ENCODE data around the gene PLEKHA5.

The PLEKHA5 gene

GRCh38 chr12:19121449-19122018 is 8.0 kb upstream of the PLEKHA5 start:
- DNase-seq (ENCODE audit: extremely low read depth, insufficient read length): no peak
- H3K36me3 ChIP-seq (ENCODE audit: control insufficient read depth, insufficient read depth, low read length): no peaks in the 10 kb centered on the region
- TF ChIP-seq, protein P1, sequence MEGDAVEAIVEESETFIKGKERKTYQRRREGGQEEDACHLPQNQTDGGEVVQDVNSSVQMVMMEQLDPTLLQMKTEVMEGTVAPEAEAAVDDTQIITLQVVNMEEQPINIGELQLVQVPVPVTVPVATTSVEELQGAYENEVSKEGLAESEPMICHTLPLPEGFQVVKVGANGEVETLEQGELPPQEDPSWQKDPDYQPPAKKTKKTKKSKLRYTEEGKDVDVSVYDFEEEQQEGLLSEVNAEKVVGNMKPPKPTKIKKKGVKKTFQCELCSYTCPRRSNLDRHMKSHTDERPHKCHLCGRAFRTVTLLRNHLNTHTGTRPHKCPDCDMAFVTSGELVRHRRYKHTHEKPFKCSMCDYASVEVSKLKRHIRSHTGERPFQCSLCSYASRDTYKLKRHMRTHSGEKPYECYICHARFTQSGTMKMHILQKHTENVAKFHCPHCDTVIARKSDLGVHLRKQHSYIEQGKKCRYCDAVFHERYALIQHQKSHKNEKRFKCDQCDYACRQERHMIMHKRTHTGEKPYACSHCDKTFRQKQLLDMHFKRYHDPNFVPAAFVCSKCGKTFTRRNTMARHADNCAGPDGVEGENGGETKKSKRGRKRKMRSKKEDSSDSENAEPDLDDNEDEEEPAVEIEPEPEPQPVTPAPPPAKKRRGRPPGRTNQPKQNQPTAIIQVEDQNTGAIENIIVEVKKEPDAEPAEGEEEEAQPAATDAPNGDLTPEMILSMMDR (IDR thresholded peaks at IDR 0.05; ENCODE audit: insufficient read depth, low read length, poor library complexity, severe bottlenecking): no peak
- H3K27me3 ChIP-seq (replicated peaks; ENCODE audit: control insufficient read depth, insufficient read depth, low read length): no peaks in the 10 kb centered on the region
- H3K4me3 ChIP-seq (replicated peaks; ENCODE audit: low read depth, low read length): no peak overlapping the region

DNA sequence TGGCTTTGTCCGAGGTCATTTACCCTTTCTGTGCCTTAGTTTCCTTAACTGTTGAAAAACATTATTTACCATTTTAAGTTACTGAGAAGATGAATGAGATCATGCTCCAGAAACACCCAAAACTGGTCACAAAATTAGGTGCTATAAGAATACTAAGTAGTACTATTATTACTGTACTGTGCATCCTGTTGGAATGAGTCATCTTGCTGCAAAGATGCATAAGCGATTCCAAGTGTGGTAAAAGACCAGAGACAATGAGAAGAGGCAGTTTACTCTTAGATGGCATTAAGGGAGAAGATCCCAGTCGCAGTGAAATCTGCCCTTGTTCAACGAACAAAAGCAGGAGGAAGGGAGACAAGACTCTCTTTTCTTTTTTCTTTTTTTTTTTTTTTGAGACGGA is 4.2 kb upstream of the PLEKHA5 start:
- TF ChIP-seq, protein P1 (IDR thresholded peaks at IDR 0.05; ENCODE audit: insufficient read depth, low read length, poor library complexity, severe bottlenecking): no peak
- Histone ChIP-seq H3K27me3 (replicated peaks; ENCODE audit: control insufficient read depth, insufficient read depth, low read length) (no peaks in the 10 kb centered on the region), H3K4me3 (replicated peaks; ENCODE audit: low read depth, low read length) (no peak overlapping the region), H3K36me3 (ENCODE audit: control insufficient read depth, insufficient read depth, low read length) (no peaks in the 10 kb centered on the region)
- no peak for DNase-seq (ENCODE audit: extremely low read depth, insufficient read length)

GRCh38 chr12:19127270-19127669 is 2.3 kb upstream of the PLEKHA5 start:
- Histone ChIP-seq H3K4me3 (replicated peaks; ENCODE audit: low read depth, low read length) (no peak overlapping the region), H3K36me3 (ENCODE audit: control insufficient read depth, insufficient read depth, low read length) (no peaks in the 10 kb centered on the region), H3K27me3 (replicated peaks; ENCODE audit: control insufficient read depth, insufficient read depth, low read length) (no peaks in the 10 kb centered on the region)
- no peak for DNase-seq (ENCODE audit: extremely low read depth, insufficient read length)
- TF ChIP-seq, protein P1 (IDR thresholded peaks at IDR 0.05; ENCODE audit: insufficient read depth, low read length, poor library complexity, severe bottlenecking): no peak

- no peak for DNase-seq (ENCODE audit: extremely low read depth, insufficient read length)
- Histone ChIP-seq H3K4me3 (replicated peaks; ENCODE audit: low read depth, low read length) (no peak overlapping the region), H3K27me3 (replicated peaks; ENCODE audit: control insufficient read depth, insufficient read depth, low read length) (no peaks in the 10 kb centered on the region), H3K36me3 (ENCODE audit: control insufficient read depth, insufficient read depth, low read length) (no peaks in the 10 kb centered on the region)
- TF ChIP-seq, protein P1 (IDR thresholded peaks at IDR 0.05; ENCODE audit: insufficient read depth, low read length, poor library complexity, severe bottlenecking): no peak
These were observed 1.0 kb upstream of the PLEKHA5 start for GRCh38 chr12:19128485-19128884.

DNA sequence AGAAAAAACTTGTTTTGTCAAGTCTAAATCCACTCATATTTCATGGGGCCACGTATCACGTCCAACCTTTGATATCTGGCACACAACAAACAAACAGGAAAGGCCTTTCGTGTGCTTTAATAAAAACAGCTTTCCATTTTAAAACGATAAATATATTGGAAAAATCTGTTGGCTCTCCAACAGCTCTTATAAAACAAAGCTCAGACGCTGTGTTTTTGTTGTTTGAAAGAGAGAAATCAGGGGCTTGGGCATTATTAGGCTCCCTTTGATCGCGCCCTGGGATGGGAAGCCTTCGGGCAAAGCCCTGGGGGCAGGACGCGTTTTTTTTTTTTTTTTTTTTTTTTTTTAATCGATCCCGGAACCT is 429 bp upstream of the PLEKHA5 start:
- Histone ChIP-seq H3K27me3 (replicated peaks; ENCODE audit: control insufficient read depth, insufficient read depth, low read length) (no peaks in the 10 kb centered on the region), H3K36me3 (ENCODE audit: control insufficient read depth, insufficient read depth, low read length) (no peaks in the 10 kb centered on the region), H3K4me3 (replicated peaks; ENCODE audit: low read depth, low read length) (no peak overlapping the region; the same call in 1 of the 2 replicates)
- no peak for DNase-seq (ENCODE audit: extremely low read depth, insufficient read length)
- TF ChIP-seq, protein P1 (IDR thresholded peaks at IDR 0.05; ENCODE audit: insufficient read depth, low read length, poor library complexity, severe bottlenecking): no peak

All from GM06990 (cell line).